HG03045 (cell line): Measurements from ENCODE around the gene AGTRAP.

Experiments used
- ATAC-seq: cut with Tn5 transposase; IDR thresholded peaks from one replicate; pipeline ENCODE4 v1.9.1; 2021; ENCODE audit warnings: mild to moderate bottlenecking, moderate library complexity; ENCODE audit not compliant: unreplicated experiment

Gene AGTRAP

DNA sequence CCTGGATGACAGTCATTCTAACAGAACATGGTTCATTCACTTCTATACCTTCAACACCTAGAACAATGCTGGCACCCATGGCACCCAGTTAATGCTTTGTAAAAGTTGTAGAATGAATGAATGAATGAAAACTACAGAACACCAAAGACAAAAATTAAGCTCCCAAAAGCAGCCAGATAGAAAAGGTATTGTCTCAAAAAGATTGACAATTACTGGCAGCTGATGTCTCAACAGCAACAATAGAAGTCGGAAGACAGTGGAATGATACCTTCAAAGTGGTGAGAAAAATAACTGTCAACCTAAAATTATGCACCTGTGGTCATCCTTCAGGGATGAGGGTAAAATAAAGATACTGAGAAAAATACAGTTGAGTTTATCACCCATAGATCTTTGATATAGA is 21.1 kb downstream of the AGTRAP start:
- no peak for ATAC-seq

DNA sequence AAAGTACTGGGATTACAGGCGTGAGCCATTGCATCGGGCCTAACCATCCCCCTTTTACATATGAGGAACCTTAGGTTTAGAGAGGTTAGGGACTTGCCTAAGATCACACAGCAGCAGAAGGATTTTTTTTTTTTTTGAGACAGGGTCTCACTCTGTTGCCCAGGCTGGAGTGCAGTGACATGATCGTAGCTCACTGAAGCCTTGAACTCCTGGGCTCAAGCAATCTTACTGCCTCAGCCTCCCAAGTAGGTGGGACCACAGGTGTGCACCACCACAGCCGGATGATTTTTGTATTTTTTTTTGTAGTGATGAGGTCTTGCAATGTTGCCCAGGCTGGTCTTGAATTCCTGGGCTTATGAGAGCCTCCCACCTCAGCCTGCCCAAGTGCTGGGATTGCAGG is 23.9 kb downstream of the AGTRAP start:
- ATAC-seq = no peak

DNA sequence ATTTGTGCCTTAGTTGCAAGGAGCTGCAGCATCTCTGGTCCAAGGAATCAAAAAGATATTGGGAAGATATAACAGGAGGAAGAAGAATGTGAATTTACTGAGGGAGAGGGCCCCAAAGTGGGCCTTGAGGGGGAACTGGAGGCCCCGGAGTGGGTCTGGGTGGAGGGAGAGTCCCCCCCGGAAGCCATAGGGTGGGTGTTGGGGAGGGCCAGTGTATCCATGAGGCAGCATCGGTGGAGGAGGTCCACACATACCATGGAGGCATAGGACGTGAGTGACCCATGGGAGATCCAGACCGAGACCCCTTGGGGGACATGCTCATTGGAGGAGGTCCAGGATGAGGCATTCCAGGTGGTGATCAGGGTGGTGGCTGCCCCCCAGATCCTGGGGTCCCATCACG is 25.3 kb downstream of the AGTRAP start:
- ATAC-seq = no peak

DNA sequence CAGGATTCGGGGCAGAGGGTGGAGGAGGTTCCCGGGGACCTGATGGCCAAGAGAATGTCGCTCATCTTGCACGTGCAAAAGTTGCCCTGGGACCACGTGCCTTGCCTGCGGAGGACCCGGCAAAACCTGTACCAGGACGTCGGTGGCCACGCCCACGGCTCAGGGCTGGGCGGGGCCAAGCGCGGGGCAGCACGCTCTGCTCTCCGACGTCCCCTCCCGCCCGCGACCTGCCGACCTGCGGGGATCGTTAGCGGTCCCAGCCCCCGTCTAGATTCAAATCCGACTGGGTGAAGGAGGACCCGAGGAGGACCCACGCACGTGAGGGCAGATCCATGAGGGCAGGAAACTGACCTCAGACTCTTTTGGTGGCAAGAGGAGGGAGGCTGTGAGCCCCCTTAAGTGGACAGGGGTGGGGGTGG is 26.1 kb downstream of the AGTRAP start, which contains the start of gene C1orf167:
Gene C1orf167 (plus strand): TSS at position 206 of the 419 bp plus-strand sequence. CDS start 2,208 bp downstream, outside the sequence.
- no peak for ATAC-seq

DNA sequence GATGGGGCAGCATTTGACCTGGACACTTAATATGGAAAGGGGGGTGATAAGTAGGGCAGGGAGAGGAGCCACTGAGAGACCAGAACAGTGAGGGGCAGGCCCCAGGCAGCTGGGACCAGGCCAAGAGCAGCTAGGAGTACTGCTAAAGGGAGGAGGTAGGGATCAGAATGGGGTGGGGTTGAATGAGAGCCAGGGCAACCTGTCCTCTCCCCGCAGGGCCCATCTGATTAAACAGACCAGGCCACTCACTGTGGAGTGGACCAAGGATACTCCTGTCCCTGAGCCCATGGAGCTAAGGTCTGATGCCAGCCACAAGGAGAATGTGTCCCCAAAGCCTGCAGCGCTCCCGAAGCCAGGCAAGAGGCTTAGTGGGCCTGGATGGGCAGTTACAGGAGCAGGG is 28.2 kb downstream of the AGTRAP start:
- no peak for ATAC-seq

DNA sequence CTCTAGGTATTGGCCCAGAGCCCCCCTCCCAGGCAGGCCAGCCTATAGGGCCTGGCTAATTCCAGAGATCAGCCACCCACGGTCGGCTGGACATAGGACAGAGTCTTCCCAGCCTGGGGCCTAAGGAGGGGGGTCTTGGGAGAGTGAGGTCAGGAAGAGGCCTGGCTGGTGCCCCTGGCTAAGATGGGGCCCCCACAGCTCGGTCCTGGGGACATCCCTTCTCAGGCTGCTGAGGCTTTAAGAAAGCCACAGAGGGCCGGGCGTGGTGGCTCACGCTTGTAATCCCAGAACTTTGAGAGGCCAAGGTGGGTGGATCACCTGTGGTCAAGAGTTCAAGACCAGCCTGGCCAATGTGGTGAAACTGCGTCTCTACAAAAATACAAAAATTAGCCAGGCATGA is 28.6 kb downstream of the AGTRAP start:
- ATAC-seq = no peak

DNA sequence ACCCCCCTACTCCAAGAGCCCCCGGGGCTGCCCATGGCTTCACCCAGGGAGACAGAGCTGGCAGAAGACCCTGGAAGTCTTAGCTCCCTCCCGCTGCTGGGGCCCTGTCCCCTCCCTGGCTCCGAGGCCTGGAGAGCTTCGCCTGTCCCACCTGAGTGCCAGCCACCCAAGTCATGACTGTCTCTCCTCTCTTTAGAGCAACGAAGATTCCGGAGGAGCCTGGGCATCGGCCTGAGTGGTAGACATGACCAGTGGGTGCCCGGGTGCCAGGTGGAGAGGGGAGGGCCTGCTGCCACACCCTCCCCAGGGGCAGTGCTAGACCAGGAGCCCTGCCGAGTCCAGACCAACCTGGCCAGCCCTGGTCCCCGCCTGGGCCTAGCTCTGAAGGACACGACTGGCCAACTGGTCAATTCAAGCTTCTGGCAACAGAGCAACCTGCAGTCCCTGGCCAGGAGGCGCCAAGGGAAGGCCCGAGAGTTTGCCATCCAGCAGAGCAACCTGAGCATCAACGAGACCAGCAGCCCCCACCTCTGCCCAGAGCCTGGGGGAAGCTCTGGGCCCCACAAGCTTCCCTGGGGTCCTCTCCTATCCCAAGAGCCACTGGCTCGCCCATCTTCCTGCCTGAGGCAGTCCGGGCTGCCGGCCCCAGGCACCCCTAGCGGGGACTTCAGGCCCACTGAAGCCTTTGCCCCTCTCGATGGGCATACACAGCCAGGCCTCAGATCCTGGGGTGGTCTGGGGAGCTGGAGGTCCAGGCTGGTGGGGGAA is 29.9 kb downstream of the AGTRAP start:
- ATAC-seq = no peak

DNA sequence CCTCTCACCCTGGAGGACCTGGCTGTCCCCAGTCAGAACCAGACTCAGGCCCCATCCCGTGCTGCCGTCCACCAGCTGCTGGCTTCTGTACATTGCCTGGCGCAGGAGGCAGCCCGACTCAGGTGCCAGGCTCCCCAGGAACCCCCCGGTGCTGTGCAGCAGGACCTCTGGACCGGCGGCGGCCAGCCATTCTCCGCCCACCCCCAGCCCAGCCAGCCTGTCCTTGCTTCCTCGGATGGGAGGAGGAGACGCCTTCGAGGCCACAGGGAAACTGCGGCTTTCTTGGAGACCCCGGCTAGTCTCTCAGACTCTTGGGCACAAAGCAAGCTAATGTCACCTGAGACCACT is 30.5 kb downstream of the AGTRAP start:
- ATAC-seq = no peak

DNA sequence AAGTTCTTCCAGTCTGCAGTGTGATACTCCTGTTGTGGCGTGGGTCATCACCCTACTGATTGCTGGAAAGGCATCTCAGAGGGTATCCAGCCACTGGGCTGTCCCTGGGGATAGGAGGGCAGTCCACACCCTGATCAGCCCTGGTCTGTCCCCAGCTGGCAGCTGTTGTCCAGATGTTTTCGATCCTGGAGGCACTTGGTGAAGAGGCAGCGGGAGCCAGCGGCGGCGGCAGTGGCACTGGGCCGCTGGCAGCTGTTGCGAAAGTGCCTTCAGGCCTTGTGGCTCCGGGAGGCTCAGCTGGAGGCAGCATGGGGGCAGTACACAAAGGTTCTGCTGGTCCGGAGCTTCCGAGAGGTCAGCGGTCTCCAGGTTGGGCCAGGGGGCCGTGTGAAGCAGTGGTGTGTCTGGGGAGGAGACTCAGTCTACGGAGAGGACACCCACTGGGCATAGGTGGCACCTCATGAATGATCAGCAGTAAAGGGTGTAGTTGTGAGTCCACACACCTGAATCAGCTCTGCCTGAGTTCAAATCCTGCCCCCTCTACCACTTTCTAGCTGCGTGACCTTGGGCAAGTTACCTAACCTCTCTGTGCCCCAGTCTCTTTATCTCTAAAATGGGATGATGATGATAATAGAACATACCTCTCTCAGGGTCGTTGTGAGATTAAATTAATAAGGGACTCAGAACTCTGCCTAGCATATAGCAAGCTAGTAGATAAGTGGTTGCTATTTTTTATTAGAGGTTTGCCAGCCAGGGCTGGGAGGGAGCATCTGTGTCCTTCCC is 32.2 kb downstream of the AGTRAP start:
- no peak for ATAC-seq

DNA sequence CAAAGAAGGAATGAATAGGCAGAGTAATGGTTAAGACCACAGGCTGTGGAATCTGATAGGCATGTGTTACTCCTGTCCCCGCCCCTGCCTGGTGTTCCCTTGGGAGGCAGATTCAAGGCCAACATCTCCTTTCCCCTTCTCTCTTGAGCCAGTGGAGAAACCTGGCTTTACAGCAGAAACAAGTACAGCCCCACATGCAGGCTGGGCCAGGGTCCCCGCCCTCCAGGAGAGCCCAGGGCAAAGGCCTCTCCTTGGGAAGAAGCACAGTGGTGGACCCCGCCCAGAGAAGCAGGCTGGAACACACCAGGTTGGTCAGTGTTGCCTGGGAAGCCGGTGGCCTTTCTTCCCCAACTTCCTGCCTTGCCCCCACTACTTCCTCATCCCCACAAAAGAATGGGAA is 32.9 kb downstream of the AGTRAP start:
- ATAC-seq = no peak

DNA sequence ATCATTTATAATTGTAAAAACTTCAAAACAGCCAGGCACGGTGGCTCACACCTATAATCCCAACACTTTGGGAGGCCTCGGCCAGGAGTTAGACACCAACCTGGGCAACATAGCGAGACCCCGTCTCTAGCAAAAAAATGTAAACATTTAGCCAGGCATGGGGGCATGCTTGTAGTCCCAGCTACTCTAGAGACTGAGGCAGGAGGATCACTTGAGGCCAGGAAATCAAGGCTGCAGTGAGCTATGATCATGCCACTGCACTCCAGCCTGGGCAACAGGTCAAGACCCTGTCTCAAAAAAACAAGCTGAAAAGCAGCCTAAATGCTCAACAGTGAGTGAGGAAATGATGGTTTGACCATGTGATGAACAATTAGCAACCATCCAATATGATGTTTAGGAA is 33.3 kb downstream of the AGTRAP start:
- ATAC-seq = no peak

DNA sequence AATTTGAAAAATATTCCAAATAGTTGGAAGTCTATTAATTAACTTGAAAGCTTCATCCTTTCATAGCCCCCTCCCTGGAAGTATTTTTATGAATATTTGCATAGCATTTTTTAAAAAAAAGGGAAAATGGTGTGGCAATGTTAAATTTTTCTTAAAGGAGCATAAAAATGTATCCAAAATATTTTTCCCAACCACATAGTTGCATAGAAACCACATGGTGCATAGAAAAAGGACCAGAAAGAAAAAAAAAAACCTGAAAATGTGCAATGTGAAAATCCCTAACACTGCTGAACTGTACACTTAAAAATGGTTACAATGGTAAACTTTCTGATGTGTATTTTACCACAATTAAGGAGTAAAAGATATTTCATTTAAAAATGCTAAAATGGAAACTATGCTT is 34.1 kb downstream of the AGTRAP start:
- ATAC-seq = no peak

DNA sequence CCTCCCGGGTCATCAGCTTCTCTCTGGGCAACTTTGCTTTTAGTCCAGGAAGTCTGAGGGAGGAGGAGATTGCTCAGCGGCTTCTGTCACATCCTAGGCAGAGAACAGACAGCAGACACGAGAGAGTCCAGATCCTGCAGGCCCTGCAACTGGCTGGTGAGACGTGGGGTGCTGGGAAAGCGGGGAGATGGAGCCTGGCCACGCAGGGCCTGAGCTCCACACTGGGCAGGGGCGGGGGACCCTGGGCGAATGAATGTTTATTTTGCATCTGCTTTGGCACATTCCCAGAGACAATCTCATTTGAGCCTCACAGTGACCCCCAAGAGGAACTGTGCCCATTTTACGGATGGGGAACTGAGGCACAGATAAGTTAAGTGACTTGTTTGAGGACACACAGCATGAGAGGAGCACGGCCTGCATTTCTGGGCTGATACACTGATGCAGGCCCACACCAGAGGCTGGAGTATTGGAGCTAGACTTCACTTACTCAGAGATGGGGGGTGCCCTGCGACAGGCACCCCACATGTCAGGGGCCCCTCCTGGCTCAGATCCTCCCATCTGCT is 35.6 kb downstream of the AGTRAP start:
- no peak for ATAC-seq

DNA sequence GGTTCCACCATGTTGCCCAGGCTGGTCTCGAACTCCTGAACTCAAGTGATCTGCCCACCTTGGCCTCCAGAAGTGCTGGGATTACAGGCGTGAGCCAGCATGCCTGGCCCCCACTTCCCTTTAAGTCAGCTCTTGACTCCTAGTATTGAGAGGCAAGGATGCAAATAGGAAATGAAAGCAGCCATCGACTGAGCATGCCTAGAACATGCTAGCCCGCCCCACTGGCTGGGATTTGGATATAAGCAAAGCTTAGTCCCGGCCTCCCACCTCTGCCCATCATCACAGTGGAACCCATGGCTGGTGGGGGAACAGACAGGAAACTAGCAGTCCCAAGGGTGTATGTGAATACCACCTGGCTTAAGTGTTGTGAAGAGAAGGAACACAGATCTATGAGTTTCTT is 36.5 kb downstream of the AGTRAP start:
- no peak for ATAC-seq

DNA sequence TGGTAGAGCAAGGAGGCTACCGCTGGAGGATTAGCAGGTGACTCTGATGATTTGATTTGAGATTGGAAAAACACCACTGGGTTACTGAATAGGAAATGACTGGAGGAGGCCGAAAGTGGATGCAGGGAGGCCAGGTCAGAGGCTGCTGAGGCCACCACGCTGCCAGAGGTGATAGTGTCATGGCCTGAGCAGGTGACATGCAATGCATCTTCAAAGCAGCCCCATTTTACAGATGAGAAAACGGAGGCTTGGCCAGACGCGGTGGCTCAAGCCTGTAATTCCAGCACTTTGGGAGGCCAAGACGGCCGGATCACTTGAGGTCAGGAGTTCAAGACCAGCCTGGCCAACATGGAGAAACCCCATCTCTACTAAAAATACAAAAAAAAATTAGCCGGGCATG is 38.8 kb downstream of the AGTRAP start:
- no peak for ATAC-seq

DNA sequence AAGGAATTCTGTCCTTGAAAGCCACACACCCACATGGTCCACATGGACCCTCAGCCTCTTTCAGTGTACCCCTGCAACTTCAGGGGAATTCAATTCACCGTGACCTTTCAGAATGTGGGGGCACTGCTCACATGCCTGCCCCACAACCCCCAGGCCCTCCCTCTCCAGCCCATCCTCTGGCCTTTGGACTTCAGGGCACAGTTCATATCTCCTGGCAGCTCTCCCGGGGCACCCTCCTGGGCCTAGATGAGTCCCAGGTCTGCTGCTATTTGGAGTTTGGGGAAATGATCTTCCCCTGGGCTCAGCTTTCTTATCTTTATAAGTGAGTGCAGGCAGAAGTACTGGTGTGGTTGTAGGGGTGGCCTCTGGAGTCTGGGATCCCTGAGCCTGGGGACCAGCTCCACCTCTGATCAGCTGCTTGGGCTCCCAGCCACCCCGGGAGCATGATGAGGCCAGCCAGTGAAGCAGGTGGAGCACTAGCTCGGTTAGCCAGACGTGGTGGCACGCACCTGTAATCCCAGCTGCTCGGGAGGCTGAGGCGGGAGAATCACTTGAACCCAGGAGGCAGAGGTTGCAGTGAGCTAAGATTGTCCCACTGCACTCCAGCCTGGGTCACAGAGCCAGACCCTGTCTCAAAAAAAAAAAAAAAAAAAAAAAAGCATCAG is 41.9 kb downstream of the AGTRAP start:
- ATAC-seq = no peak

DNA sequence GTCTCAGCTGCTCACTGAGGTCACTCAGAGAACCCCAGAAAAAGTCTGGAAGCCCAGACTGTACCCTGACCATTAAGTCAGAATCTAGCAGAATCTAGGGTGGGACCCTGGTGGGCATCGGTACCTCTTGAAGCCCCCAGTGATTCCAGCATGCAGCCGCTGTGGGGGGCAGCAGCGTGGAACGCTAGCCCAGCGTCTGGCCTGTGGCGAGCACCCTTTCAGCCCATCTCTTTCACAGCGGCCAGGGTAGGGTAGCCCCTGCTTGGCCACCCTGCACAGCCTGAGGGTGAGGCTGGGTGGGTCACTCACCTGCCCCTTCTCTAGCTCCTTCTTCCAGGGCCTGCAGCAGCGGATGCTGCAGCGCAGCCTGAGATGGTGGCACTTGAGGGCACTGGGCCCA is 42.4 kb downstream of the AGTRAP start:
- no peak for ATAC-seq

DNA sequence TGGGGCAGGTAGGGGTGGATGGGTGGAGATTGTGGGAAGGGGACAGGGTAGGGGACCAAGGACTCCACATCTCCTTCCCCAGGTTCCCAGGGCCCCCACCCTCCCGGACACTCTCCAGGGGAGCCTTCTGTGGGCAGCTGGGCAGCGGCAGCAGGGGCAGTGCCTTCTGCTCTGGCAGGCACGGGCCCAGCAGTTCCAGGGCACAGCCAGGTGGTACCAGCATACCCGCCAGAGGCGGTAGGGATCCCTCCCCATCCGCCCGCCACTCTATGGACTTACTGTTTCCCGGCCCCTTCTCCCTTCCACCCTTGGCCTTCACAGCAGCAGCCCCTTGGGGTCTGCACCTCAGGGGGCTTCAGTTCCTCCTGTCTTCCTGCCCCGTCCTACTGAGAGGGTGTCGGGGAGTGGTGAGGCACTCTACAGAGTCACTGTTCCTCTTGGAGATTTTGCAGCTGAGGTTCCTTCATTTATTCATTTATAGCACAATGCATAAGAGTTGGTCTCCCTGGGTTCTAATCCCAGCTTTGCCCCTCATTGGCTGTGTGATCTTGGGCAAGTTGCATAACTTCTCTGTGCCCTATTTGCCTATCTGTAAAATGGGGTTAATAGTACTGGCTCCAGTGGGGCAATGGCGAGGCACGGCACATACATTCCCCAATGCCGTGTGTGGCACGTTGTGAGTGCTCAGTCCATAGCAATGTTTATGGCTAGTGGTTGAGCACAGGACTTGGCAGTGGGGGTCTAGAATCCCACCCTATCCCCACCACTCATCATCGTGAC is 43.1 kb downstream of the AGTRAP start:
- no peak for ATAC-seq

DNA sequence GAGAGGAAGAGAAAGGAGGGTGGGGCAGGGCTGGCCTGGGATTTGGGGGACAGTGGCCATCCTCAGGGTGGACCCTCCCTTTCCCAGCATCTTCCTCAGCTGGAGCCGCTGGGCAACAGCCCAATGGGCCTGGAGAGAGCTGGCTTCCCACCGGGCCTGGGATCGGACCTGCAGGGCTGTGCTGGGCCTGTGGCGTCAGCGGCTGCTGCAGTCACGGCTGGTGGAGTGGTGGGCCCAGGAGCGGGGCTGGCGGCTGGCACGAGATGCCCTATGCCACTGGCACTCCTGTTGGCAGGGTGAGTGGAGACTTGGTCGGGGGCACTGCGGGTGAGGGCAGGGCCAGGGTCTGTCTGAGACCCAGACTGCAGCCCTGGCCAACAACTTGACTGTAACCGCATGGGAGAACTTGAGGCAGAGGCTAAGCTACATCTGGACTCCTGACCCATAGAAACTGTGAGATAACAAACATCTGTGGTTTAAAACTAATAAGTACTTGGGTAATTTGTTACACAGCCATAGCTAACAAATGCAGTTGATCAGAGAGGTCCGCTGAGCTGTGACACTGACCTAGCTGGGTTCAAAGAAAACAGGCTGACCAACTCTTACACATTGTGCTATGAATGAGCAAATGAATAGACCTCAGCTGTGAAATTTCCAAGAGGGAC is 43.9 kb downstream of the AGTRAP start:
- no peak for ATAC-seq
